Left colon (tissue), 2 donors: Measurements from ENCODE around the gene KRTAP13-3. TPM values are rescaled to one million over a fixed set of nuclear protein-coding genes. Genes with fewer than 3 reads are reported as not detected.

Source experiments
- total RNA-seq, 2 donors: library from RNA; stranded (reverse); fragmentation: NEBNext Ultra II Directional; extraction: Animal tissue kit (Norgen Biotek cat#: 25700); gene quantifications; one replicate each; pipeline ENCODE4 v1.2.1, GENCODE V29; 2021
- donor health status: DM: no; HTN: no; CAD: no.
- donor health status: DM: yes; HTN: yes; CAD: no.

Gene KRTAP13-3
- total RNA-seq, 2 donors from 2014 or later: not detected

Other genes with a start within 250 kb of the KRTAP13-3 start
- 10 to 100 TPM; 65.7 to 89.0 TPM for gene CLDN8, start 209.8 kb downstream of the KRTAP13-3 start, total RNA-seq
- gene KRTAP24-1, start 143.0 kb downstream of the KRTAP13-3 start, total RNA-seq: not detected
- gene KRTAP25-1, start 136.4 kb downstream of the KRTAP13-3 start, total RNA-seq: not detected
- gene KRTAP26-1, start 105.6 kb downstream of the KRTAP13-3 start, total RNA-seq: not detected
- not detected for gene KRTAP27-1, start 88.2 kb downstream of the KRTAP13-3 start, total RNA-seq
- gene KRTAP23-1, start 77.3 kb downstream of the KRTAP13-3 start, total RNA-seq: not detected
- 1 to 10 TPM; 1.9 to 10.0 TPM for gene KRTAP13-2, start 53.7 kb downstream of the KRTAP13-3 start, total RNA-seq
- gene KRTAP13-1, start 29.9 kb downstream of the KRTAP13-3 start, total RNA-seq: not detected
- not detected for gene KRTAP13-4, start 4.3 kb upstream of the KRTAP13-3 start, total RNA-seq
- not detected for gene KRTAP15-1, start 14.3 kb upstream of the KRTAP13-3 start, total RNA-seq
- gene KRTAP19-1, start 54.4 kb upstream of the KRTAP13-3 start, total RNA-seq: not detected
- not detected for gene KRTAP19-2, start 61.5 kb upstream of the KRTAP13-3 start, total RNA-seq
- not detected for gene KRTAP19-3, start 66.1 kb upstream of the KRTAP13-3 start, total RNA-seq
- gene KRTAP19-4, start 71.2 kb upstream of the KRTAP13-3 start, total RNA-seq: not detected
- gene KRTAP19-5, start 76.2 kb upstream of the KRTAP13-3 start, total RNA-seq: not detected
- gene KRTAP19-6, start 115.9 kb upstream of the KRTAP13-3 start, total RNA-seq: not detected
- gene KRTAP19-7, start 135.4 kb upstream of the KRTAP13-3 start, total RNA-seq: not detected
- gene KRTAP22-2, start 164.5 kb upstream of the KRTAP13-3 start, total RNA-seq: not detected
- not detected for gene KRTAP6-3, start 166.5 kb upstream of the KRTAP13-3 start, total RNA-seq
- gene KRTAP6-2, start 173.0 kb upstream of the KRTAP13-3 start, total RNA-seq: not detected
- gene KRTAP22-1, start 175.2 kb upstream of the KRTAP13-3 start, total RNA-seq: not detected
- gene KRTAP6-1, start 188.0 kb upstream of the KRTAP13-3 start, total RNA-seq: not detected
- not detected for gene KRTAP20-1, start 190.5 kb upstream of the KRTAP13-3 start, total RNA-seq
- gene KRTAP20-4, start 194.7 kb upstream of the KRTAP13-3 start, total RNA-seq: not detected
- not detected for gene KRTAP20-2, start 209.3 kb upstream of the KRTAP13-3 start, total RNA-seq
- not detected for gene KRTAP20-3, start 216.9 kb upstream of the KRTAP13-3 start, total RNA-seq